Stomach (tissue), 4 donors: Measurements from ENCODE around the gene ZNF318.

ENCODE experiments used
- EP300 ChIP-seq: sonication (generic); formaldehyde crosslinking; IDR thresholded peaks from one replicate; pipeline ENCODE4 v1.6.1; 2017; ENCODE audit warnings: antibody characterized with exemption
- POLR2A ChIP-seq, 4 donors: fragments of 450-650 bp; IDR thresholded peaks; one replicate each; pipeline ENCODE4 v1.6.1; 2016; ENCODE audit warnings: antibody characterized with exemption in 4 of 4, control low read depth in 2 of 4, mild to moderate bottlenecking in 1 of 4, moderate library complexity in 1 of 4
- POLR2AphosphoS5 ChIP-seq, 3 donors: sonication (generic); formaldehyde crosslinking; IDR thresholded peaks; one replicate each; pipeline ENCODE4 v1.6.1; 2016; ENCODE audit warnings: antibody characterized with exemption in 3 of 3
- TF ChIP-seq, protein P1 (sequence below), 7 experiments: fragments of 450-650 bp in 4 of 7; fragments of 200-600 bp in 3 of 7; sonication (generic) in 3 of 7; IDR thresholded peaks; one replicate each; pipeline ENCODE4 v1.5.1; 2016 to 2019; ENCODE audit warnings: antibody characterized with exemption in 7 of 7, control low read depth in 2 of 7, mild to moderate bottlenecking in 1 of 7

DNA sequence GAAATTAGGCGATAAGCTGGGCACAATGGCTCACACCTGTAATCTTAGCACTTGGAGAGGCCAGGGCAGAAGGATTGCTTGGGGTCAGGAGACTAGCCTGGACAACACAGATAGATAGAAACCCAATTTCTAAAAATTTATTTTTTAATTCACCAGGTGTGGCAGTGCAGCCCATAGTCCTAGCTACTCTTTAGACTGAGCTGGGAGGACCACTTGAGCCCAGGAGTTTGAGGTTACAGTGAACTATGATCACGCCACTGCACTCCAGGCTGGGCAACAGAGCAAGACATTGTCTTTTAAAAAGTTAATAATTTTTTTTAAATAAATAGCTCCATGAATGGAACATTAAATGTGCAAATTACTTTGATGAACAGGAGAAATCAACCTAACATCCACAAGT, 8.2 kb downstream of the ZNF318 start:
- TF ChIP-seq, protein P1, sequence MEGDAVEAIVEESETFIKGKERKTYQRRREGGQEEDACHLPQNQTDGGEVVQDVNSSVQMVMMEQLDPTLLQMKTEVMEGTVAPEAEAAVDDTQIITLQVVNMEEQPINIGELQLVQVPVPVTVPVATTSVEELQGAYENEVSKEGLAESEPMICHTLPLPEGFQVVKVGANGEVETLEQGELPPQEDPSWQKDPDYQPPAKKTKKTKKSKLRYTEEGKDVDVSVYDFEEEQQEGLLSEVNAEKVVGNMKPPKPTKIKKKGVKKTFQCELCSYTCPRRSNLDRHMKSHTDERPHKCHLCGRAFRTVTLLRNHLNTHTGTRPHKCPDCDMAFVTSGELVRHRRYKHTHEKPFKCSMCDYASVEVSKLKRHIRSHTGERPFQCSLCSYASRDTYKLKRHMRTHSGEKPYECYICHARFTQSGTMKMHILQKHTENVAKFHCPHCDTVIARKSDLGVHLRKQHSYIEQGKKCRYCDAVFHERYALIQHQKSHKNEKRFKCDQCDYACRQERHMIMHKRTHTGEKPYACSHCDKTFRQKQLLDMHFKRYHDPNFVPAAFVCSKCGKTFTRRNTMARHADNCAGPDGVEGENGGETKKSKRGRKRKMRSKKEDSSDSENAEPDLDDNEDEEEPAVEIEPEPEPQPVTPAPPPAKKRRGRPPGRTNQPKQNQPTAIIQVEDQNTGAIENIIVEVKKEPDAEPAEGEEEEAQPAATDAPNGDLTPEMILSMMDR (IDR thresholded peaks at IDR 0.05), result no peak
- TF ChIP-seq POLR2AphosphoS5 (IDR thresholded peaks at IDR 0.05) (no peak), EP300 (no peak), POLR2A (IDR thresholded peaks at IDR 0.05) (no peak)
